Activated T-helper 9 cell treated with anti-CD3 and anti-CD28 coated beads, Interleukin-2, amount 50 U/mL, for 16 hours (primary cell): ENCODE data around the gene DNTTIP2.
"Not testable (repeated sequence)": the region's sequence is repeated elsewhere in the genome, so short reads cannot be mapped to it uniquely, and the experiment has no call there.

Source experiments
- DNase-seq: peaks from one replicate; pipeline ENCODE4 v3.0.0-alpha.2; 2020; ENCODE audit warnings: low read depth

The DNTTIP2 gene

GRCh38 chr1:93874025-93874651 lies 4.9 kb downstream of the DNTTIP2 start:
- no peak for DNase-seq

GRCh38 chr1:93871366-93871765 lies 7.6 kb downstream of the DNTTIP2 start:
- DNase-seq = no peak

- no peak for DNase-seq
Measured at GRCh38 chr1:93869653-93870052, 9.4 kb downstream of the DNTTIP2 start.

GRCh38 chr1:93868492-93868891 lies 10.5 kb downstream of the DNTTIP2 start:
- DNase-seq = not testable (repeated sequence)

- no peak for DNase-seq
Measured at GRCh38 chr1:93865253-93865652, 13.8 kb downstream of the DNTTIP2 start.

GRCh38 chr1:93864175-93864574 lies 14.8 kb downstream of the DNTTIP2 start:
- DNase-seq = no peak

GRCh38 chr1:93857653-93858052 lies 21.4 kb downstream of the DNTTIP2 start:
- DNase-seq = not testable (repeated sequence)

GRCh38 chr1:93855983-93856382 lies 23.0 kb downstream of the DNTTIP2 start:
- DNase-seq = not testable (repeated sequence)

GRCh38 chr1:93853940-93854339 lies 25.1 kb downstream of the DNTTIP2 start:
- DNase-seq = no peak

GRCh38 chr1:93851878-93852277 lies 27.1 kb downstream of the DNTTIP2 start:
- DNase-seq = no peak

- no peak for DNase-seq
Measured at GRCh38 chr1:93851327-93851712, 27.7 kb downstream of the DNTTIP2 start.

- DNase-seq = peak; percentile 28
Measured at GRCh38 chr1:93850687-93851326, 28.2 kb downstream of the DNTTIP2 start.

- DNase-seq = no peak
Measured at GRCh38 chr1:93848350-93848883, 30.6 kb downstream of the DNTTIP2 start.

GRCh38 chr1:93847811-93848288 lies 31.2 kb downstream of the DNTTIP2 start:
- DNase-seq = peak; percentile 61

- DNase-seq = peak; percentile 83
Measured at GRCh38 chr1:93846992-93847810, 31.8 kb downstream of the DNTTIP2 start.

GRCh38 chr1:93846206-93846991 lies 32.6 kb downstream of the DNTTIP2 start:
- DNase-seq = peak; percentile 81

GRCh38 chr1:93845538-93846205 lies 33.3 kb downstream of the DNTTIP2 start:
- peak; percentile 26 for DNase-seq

- no peak for DNase-seq
Measured at GRCh38 chr1:93844262-93845045, 34.6 kb downstream of the DNTTIP2 start.

GRCh38 chr1:93842750-93843500 lies 36.1 kb downstream of the DNTTIP2 start:
- no peak for DNase-seq

- DNase-seq = no peak
Measured at GRCh38 chr1:93841771-93842170, 37.2 kb downstream of the DNTTIP2 start.
